HepG2 (cell line): ENCODE results near the gene TBCCD1. TPM values are rescaled to one million over a fixed set of nuclear protein-coding genes. Genes with fewer than 3 reads are reported as not detected.

Experiments used
- ELF3 ChIP-seq: IDR thresholded peaks from 2 replicates; pipeline ENCODE4 v1.6.1; 2016; ENCODE audit warnings: missing genetic modification reagents, missing compliant biosample characterization
- FIP1L1 ChIP-seq: fragments of 200-400 bp; formaldehyde crosslinking; IDR thresholded peaks from 2 replicates; pipeline ENCODE4 v1.6.1; 2018; ENCODE audit warnings: low read depth, mild to moderate bottlenecking, low read length, moderate library complexity, borderline replicate concordance; ENCODE audit not compliant: insufficient read depth
- FOXA3 ChIP-seq: IDR thresholded peaks from 2 replicates; pipeline ENCODE4 v1.6.1; 2016; ENCODE audit warnings: missing genetic modification reagents, missing compliant biosample characterization
- GATAD1 ChIP-seq: IDR thresholded peaks from 2 replicates; pipeline ENCODE4 v1.6.1; 2016; ENCODE audit warnings: missing genetic modification reagents, missing compliant biosample characterization
- GATAD2A ChIP-seq: IDR thresholded peaks from 2 replicates; pipeline ENCODE4 v1.6.1; 2016
- GFI1 ChIP-seq: sonication (generic); formaldehyde crosslinking; IDR thresholded peaks from 2 replicates; pipeline ENCODE4 v1.5.0; 2020; ENCODE audit warnings: missing genetic modification reagents, mild to moderate bottlenecking, borderline replicate concordance
- NCOR1 ChIP-seq: fragments of 200-600 bp; sonication (generic); IDR thresholded peaks from 2 replicates; pipeline ENCODE4 v1.7.0; 2017; ENCODE audit warnings: antibody characterized with exemption, low read length, borderline replicate concordance
- PITX1 ChIP-seq: sonication (generic); formaldehyde crosslinking; IDR thresholded peaks from 2 replicates; pipeline ENCODE4 v1.5.1; 2020; ENCODE audit warnings: mild to moderate bottlenecking, missing genetic modification reagents
- POGZ ChIP-seq: sonication (generic); formaldehyde crosslinking; IDR thresholded peaks from 2 replicates; pipeline ENCODE4 v1.4.0; 2020; ENCODE audit warnings: mild to moderate bottlenecking, missing genetic modification reagents
- RBFOX2 ChIP-seq: fragments of 200-400 bp; formaldehyde crosslinking; IDR thresholded peaks from 2 replicates; pipeline ENCODE4 v1.6.1; 2017; ENCODE audit warnings: low read depth, mild to moderate bottlenecking, low read length
- RCOR2 ChIP-seq: IDR thresholded peaks from 2 replicates; pipeline ENCODE4 v1.6.1; 2016; ENCODE audit warnings: missing biosample characterization, missing genetic modification reagents
- SP2 ChIP-seq: sonication (generic); formaldehyde crosslinking; IDR thresholded peaks from 2 replicates; pipeline ENCODE4 v1.5.1; 2020; ENCODE audit warnings: mild to moderate bottlenecking, missing genetic modification reagents
- SP5 ChIP-seq: IDR thresholded peaks from 2 replicates; pipeline ENCODE4 v1.6.1; 2016; ENCODE audit warnings: low read depth, borderline replicate concordance
- ZC3H4 ChIP-seq: sonication (generic); formaldehyde crosslinking; IDR thresholded peaks from 2 replicates; pipeline ENCODE4 v1.4.0; 2020; ENCODE audit warnings: missing genetic modification reagents, borderline replicate concordance
- ZEB1 ChIP-seq: IDR thresholded peaks from 2 replicates; pipeline ENCODE4 v1.6.1; 2012; ENCODE audit warnings: mild to moderate bottlenecking, low read depth, inconsistent platforms; ENCODE audit not compliant: insufficient replicate concordance
- ZMYM2 ChIP-seq: sonication (generic); formaldehyde crosslinking; IDR thresholded peaks from 2 replicates; pipeline ENCODE4 v1.8.0; 2022; ENCODE audit warnings: mild to moderate bottlenecking, missing genetic modification reagents
- ZMYM4 ChIP-seq: sonication (generic); formaldehyde crosslinking; IDR thresholded peaks from 2 replicates; pipeline ENCODE4 v1.8.1; 2023; ENCODE audit warnings: mild to moderate bottlenecking, missing genetic modification reagents
- ZNF33A ChIP-seq: sonication (generic); formaldehyde crosslinking; IDR thresholded peaks from 2 replicates; pipeline ENCODE4 v1.5.1; 2020; ENCODE audit warnings: missing genetic modification reagents, mild to moderate bottlenecking, moderate library complexity, borderline replicate concordance
- ZNF792 ChIP-seq: IDR thresholded peaks from 2 replicates; pipeline ENCODE4 v1.6.1; 2016
- ZNF850 ChIP-seq: sonication (generic); formaldehyde crosslinking; conservative IDR thresholded peaks from 2 replicates; pipeline ENCODE4 v1.9.0; 2021; ENCODE audit warnings: mild to moderate bottlenecking, missing genetic modification reagents
- polyA plus RNA-seq, 8 experiments: library from polyadenylated mRNA; depleted of rRNA in 3 of 8; stranded (reverse) in 7 of 8; unstranded in 1 of 8; fragments of >200 nt; fragmentation: Illumina TruSeq in 4 of 8; extraction: Trizol in 4 of 8; gene quantifications; 2 replicates each; pipeline versions ENCODE4 v1.2.1 to v1.2.3, GENCODE V29; 2011 to 2016; ENCODE audit warnings: low read depth in 4 of 8, missing spikeins in 1 of 8, mixed read lengths in 1 of 8; ENCODE audit not compliant: insufficient read depth in 1 of 8
- total RNA-seq, 5 experiments: library from RNA; depleted of rRNA; stranded (reverse); fragments of >200 nt; fragmentation: Illumina TruSeq; extraction: Trizol; gene quantifications; 2 replicates each; pipeline ENCODE4 v1.2.3, GENCODE V29; 2016; ENCODE audit warnings: low read depth in 1 of 5
- TF ChIP-seq, protein P1 (sequence below): IDR thresholded peaks from 2 replicates; pipeline ENCODE4 v1.6.1; 2016; ENCODE audit warnings: low read depth
- TF ChIP-seq, protein P2 (sequence below): sonication (generic); formaldehyde crosslinking; IDR thresholded peaks from 2 replicates; pipeline ENCODE4 v1.4.0; 2020; ENCODE audit warnings: low read depth, missing genetic modification reagents
- TF ChIP-seq, protein P3 (sequence below): sonication (generic); formaldehyde crosslinking; IDR thresholded peaks from 2 replicates; pipeline ENCODE4 v1.5.0; 2020; ENCODE audit warnings: missing genetic modification reagents
- TF ChIP-seq, protein P4 (sequence below): IDR thresholded peaks from 2 replicates; pipeline ENCODE4 v1.6.1; 2016; ENCODE audit warnings: control low read depth

Gene TBCCD1
- total and polyA plus RNA-seq, 2 of the 13 experiments (the other 11 are each of a cell fraction or from before 2014, with no cell fraction given), result 13.6 to 16.2 TPM

DNA sequence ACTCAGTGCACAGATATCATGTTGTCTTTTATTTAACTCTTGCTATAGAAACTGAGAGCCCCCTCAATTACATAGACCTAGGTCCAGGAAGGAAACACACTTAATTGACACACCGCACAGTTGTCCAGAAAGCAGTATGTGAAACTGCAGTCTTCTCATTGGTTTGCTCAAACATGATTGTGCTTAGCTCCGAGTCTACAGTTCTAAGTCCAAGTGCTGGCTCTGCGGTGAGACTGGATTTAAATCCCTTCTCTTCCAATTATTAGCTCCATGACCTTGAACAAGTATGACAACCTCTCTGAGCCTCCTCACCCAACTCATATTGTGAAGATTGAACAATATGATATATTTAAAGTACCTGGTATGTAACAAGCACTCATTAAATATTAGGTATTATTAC is 26.7 kb upstream of the TBCCD1 start (continued):
- peak; percentile 53; the same call in 1 of the 2 replicates for TF ChIP-seq SP2 (CRISPR knock-in tag)
- no peak for TF ChIP-seq ZNF33A (CRISPR knock-in tag)
- peak; percentile 38; the same call in 1 of the 2 replicates for TF ChIP-seq POGZ (CRISPR knock-in tag)
- TF ChIP-seq, protein P1, sequence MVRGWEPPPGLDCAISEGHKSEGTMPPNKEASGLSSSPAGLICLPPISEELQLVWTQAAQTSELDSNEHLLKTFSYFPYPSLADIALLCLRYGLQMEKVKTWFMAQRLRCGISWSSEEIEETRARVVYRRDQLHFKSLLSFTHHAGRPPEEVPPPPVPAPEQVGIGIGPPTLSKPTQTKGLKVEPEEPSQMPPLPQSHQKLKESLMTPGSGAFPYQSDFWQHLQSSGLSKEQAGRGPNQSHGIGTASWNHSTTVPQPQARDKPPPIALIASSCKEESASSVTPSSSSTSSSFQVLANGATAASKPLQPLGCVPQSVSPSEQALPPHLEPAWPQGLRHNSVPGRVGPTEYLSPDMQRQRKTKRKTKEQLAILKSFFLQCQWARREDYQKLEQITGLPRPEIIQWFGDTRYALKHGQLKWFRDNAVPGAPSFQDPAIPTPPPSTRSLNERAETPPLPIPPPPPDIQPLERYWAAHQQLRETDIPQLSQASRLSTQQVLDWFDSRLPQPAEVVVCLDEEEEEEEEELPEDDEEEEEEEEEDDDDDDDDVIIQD (CRISPR knock-in tag), result 0 out of 2 replicates have a peak, but pooled peaks have one; percentile 9
- 0 out of 2 replicates have a peak, but pooled peaks have one; percentile 16 for TF ChIP-seq ZMYM4 (CRISPR knock-in tag)
- TF ChIP-seq ZC3H4 (CRISPR knock-in tag), result no peak
- TF ChIP-seq ZMYM2 (CRISPR knock-in tag), result no peak
- 0 out of 2 replicates have a peak, but pooled peaks have one; percentile 31 for TF ChIP-seq RCOR2 (CRISPR knock-in tag)
- TF ChIP-seq ZNF792 (CRISPR knock-in tag), result 0 out of 2 replicates have a peak, but pooled peaks have one; percentile 5
- peak; percentile 13; the same call in 1 of the 2 replicates for TF ChIP-seq RBFOX2
- TF ChIP-seq SP5 (CRISPR knock-in tag), result no peak
- TF ChIP-seq GFI1 (CRISPR knock-in tag), result peak; percentile 40; the same call in 1 of the 2 replicates
- TF ChIP-seq, protein P2, sequence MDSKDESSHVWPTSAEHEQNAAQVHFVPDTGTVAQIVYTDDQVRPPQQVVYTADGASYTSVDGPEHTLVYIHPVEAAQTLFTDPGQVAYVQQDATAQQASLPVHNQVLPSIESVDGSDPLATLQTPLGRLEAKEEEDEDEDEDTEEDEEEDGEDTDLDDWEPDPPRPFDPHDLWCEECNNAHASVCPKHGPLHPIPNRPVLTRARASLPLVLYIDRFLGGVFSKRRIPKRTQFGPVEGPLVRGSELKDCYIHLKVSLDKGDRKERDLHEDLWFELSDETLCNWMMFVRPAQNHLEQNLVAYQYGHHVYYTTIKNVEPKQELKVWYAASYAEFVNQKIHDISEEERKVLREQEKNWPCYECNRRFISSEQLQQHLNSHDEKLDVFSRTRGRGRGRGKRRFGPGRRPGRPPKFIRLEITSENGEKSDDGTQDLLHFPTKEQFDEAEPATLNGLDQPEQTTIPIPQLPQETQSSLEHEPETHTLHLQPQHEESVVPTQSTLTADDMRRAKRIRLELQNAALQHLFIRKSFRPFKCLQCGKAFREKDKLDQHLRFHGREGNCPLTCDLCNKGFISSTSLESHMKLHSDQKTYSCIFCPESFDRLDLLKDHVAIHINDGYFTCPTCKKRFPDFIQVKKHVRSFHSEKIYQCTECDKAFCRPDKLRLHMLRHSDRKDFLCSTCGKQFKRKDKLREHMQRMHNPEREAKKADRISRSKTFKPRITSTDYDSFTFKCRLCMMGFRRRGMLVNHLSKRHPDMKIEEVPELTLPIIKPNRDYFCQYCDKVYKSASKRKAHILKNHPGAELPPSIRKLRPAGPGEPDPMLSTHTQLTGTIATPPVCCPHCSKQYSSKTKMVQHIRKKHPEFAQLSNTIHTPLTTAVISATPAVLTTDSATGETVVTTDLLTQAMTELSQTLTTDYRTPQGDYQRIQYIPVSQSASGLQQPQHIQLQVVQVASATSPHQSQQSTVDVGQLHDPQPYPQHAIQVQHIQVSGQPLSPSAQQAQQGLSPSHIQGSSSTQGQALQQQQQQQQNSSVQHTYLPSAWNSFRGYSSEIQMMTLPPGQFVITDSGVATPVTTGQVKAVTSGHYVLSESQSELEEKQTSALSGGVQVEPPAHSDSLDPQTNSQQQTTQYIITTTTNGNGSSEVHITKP, result 0 out of 2 replicates have a peak, but pooled peaks have one; percentile 23
- no peak for TF ChIP-seq FIP1L1
- no peak for TF ChIP-seq ZNF850
- TF ChIP-seq ELF3, result peak; percentile 44
- peak; percentile 74; the same call in 1 of the 2 replicates for TF ChIP-seq NCOR1
- TF ChIP-seq, protein P3, sequence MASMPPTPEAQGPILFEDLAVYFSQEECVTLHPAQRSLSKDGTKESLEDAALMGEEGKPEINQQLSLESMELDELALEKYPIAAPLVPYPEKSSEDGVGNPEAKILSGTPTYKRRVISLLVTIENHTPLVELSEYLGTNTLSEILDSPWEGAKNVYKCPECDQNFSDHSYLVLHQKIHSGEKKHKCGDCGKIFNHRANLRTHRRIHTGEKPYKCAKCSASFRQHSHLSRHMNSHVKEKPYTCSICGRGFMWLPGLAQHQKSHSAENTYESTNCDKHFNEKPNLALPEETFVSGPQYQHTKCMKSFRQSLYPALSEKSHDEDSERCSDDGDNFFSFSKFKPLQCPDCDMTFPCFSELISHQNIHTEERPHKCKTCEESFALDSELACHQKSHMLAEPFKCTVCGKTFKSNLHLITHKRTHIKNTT (CRISPR knock-in tag), result no peak
- 0 out of 2 replicates have a peak, but pooled peaks have one; percentile 40 for TF ChIP-seq PITX1
- peak; percentile 52; the same call in 1 of the 2 replicates for TF ChIP-seq GATAD2A
- TF ChIP-seq, protein P4, sequence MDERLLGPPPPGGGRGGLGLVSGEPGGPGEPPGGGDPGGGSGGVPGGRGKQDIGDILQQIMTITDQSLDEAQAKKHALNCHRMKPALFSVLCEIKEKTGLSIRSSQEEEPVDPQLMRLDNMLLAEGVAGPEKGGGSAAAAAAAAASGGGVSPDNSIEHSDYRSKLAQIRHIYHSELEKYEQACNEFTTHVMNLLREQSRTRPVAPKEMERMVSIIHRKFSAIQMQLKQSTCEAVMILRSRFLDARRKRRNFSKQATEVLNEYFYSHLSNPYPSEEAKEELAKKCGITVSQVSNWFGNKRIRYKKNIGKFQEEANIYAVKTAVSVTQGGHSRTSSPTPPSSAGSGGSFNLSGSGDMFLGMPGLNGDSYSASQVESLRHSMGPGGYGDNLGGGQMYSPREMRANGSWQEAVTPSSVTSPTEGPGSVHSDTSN (CRISPR knock-in tag), result peak; percentile 75
- TF ChIP-seq GATAD1, result no peak
- TF ChIP-seq FOXA3 (CRISPR knock-in tag), result peak; percentile 47; the same call in 1 of the 2 replicates
- TF ChIP-seq ZEB1, result peak; percentile 19
